NB4 (cell line): Measurements from ENCODE around the gene GALNT2.

Experiments used
- DNase-seq: peaks from one replicate; pipeline ENCODE4 v3.0.0; 2010; ENCODE audit warnings: low read depth
- H3K4me3 ChIP-seq: one replicate; pipeline ENCODE4 v1.5.1; 2011; ENCODE audit warnings: mild to moderate bottlenecking, low read depth, low read length, moderate library complexity
- MYC ChIP-seq: IDR thresholded peaks from 2 replicates; pipeline ENCODE4 v1.6.1; 2011; ENCODE audit warnings: low read depth, low read length
- POLR2A ChIP-seq: IDR thresholded peaks from 2 replicates; pipeline ENCODE4 v1.6.1; 2011; ENCODE audit warnings: mild to moderate bottlenecking; ENCODE audit not compliant: insufficient read length; ENCODE audit errors: extremely low read depth
- TF ChIP-seq, protein P1 (sequence below): IDR thresholded peaks from one replicate; pipeline ENCODE4 v1.5.1; 2012; ENCODE audit warnings: low read depth, low read length
- TF ChIP-seq, protein P2 (sequence below): IDR thresholded peaks from 2 replicates; pipeline ENCODE4 v1.6.1; 2011; ENCODE audit warnings: low read depth, low read length

GALNT2 gene

DNA sequence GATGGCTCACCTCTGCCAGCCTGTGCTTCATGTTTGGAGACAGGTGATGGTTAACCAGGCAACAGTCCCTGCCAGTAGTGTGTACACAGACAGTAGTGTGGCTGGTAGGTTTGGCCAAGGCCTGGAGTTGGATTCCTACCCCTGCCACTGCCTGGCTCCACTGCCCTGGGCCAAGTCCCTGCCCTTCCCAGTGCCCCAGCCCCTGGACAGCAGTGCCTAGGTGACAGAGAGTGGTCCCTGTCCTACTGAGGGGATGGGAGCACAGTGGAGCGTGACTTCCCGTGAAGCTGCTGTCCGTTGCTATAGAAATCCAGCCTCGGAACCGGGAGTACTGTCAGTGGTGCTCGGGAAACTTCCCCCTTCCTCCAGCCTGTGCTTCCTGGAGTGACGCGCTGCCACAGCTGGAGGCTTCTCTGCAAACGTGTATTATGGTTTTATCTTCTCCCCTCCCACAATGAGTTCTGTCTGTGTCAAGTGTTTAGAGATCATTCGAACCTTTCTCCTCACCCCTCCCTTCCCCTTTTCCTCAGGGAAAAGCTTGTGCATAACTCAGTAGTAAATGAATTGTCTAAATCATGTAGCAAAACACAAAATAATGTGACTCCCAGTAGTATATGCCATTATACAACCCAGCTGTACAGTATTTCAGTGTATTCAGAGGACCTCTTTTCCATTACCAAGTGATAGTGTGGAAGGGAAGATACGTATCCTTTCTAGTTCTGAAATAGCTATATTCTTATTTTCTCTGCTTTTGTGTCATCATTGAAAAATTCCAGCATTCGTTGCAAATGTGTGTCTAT lies 73.4 kb downstream of the GALNT2 start:
- no peak for DNase-seq
- TF ChIP-seq, protein P1, sequence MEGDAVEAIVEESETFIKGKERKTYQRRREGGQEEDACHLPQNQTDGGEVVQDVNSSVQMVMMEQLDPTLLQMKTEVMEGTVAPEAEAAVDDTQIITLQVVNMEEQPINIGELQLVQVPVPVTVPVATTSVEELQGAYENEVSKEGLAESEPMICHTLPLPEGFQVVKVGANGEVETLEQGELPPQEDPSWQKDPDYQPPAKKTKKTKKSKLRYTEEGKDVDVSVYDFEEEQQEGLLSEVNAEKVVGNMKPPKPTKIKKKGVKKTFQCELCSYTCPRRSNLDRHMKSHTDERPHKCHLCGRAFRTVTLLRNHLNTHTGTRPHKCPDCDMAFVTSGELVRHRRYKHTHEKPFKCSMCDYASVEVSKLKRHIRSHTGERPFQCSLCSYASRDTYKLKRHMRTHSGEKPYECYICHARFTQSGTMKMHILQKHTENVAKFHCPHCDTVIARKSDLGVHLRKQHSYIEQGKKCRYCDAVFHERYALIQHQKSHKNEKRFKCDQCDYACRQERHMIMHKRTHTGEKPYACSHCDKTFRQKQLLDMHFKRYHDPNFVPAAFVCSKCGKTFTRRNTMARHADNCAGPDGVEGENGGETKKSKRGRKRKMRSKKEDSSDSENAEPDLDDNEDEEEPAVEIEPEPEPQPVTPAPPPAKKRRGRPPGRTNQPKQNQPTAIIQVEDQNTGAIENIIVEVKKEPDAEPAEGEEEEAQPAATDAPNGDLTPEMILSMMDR, result no peak
- TF ChIP-seq MYC (no peak), POLR2A (no peak)
- TF ChIP-seq, protein P2, sequence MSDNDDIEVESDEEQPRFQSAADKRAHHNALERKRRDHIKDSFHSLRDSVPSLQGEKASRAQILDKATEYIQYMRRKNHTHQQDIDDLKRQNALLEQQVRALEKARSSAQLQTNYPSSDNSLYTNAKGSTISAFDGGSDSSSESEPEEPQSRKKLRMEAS, result no peak
- H3K4me3 ChIP-seq, result no peak overlapping the region

DNA sequence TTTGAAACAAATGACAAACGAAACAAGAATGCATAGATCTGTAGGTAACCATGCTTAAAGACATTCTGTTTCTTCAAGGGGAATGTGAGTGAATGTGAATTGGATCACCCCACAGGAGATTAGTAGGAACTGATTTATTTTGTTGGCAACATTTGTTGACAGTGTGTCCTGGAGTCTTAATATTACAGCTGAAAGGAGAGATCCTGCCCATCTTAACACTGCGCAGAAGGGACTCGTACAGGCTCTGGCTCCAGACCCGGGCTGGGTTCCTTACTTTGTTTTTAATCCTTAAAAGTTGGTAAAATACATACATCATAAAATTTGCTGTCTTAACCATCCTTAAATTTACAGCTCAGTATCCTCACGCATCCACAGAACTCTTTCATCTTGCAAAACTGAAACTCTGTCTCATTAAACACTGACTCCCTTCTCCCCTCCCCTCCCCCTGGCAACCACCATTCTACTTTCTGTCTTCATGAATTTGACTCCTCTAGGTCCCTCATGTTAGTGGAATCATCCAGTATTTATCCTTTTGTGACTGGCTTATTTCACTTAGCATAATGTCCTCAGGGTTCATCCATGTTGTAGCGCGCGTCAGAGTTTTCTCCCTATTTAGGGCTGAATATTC lies 74.1 kb downstream of the GALNT2 start:
- no peak for DNase-seq
- TF ChIP-seq, protein P2, result no peak
- no peak for TF ChIP-seq POLR2A
- TF ChIP-seq MYC, result no peak
- no peak overlapping the region for H3K4me3 ChIP-seq

DNA sequence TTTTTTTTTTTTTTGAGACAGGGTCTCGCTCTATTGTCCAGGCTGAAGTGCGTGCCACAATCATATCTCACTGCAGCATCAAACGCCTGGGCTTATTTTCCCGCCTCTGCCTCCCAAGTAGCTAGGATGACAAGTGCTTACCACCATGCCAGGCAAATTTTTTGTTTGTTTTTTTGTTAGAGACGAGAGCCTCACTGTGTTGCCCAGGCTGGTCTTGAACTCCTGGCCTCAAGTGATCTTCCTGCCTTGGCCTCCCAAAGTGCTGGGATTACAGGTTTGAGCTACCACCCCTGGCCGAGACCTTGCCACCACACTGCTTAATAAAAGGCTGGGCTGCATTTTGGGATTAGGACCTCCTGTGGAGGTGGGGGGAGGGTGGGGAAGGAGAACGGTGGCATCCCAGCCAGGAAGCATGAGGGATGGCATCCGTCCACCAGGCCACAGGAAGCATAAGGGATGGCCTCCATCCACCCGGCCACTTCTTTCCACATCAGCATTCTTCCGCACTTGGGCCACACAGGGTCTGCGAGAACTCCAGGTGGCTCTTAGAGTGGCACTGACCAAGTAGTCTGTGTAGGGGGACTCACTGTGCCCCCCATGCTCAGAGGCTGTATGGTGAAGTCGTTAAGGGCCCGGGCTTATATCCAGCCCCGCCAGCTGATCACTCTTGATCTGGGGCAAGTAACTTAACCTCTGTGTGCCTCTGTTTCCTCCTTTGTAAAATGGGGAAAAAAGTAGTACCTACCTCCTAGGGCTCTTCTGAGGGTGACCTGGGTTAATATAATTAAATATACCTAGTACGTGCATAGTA lies 75.0 kb downstream of the GALNT2 start:
- no peak for DNase-seq
- H3K4me3 ChIP-seq, result no peak overlapping the region
- TF ChIP-seq, protein P2, result no peak
- TF ChIP-seq POLR2A (no peak), MYC (no peak)
- TF ChIP-seq, protein P1, result no peak

DNA sequence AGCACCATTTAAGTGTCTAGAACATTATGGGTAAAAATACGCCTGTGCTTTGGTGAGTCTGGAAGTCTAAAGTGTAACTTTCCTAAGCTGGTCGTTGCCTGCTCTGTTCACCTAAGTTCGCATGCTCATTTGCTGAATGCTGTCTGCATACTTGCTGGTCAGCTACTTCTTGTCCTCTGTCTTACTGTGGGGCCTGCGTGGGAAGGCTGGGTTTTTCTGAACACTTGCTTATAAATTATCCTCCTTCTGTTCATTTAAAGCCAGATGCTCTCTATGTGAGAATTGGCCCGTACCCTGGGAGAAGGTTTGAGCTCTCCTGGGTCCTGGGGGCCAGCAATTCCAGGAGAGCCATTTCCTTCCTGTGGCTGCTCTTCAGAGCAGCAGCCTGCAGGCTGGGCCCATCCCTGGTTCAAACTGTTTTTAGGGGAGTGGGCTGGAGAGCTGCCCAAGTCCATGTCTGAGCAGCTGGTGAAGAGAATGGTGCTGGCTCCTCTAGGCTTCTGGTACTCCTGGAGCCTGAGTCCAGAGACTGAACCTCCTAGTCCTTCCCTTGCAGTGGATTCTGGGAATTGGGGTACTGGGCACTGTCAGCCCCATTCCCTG lies 75.7 kb downstream of the GALNT2 start:
- no peak for DNase-seq
- H3K4me3 ChIP-seq, result no peak overlapping the region
- TF ChIP-seq, protein P1, result no peak
- TF ChIP-seq, protein P2, result no peak
- TF ChIP-seq MYC (no peak), POLR2A (no peak)

DNA sequence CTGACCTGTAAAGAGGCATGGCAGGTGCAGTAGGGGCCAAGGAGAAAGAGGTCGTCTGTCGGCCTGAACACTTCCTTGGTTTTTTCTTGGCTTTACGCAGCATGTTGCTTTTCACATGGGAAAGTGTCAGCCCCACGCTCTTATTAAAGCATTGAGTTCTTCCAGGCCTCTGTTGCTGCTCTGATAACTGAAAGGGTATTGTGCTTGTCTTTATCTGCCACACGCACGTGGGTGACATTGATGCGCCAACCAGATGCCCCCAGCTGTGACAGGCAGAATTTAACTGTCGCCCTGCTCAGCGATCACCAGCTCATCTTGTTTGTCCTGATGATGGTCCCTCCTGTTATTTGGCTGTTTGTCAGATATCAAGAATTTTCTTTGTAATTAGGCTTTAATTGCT lies 76.5 kb downstream of the GALNT2 start:
- DNase-seq, result no peak

More for the DNA sequence above, 76.5 kb downstream of the GALNT2 start:
- TF ChIP-seq MYC (no peak), POLR2A (no peak)
- TF ChIP-seq, protein P2, result no peak
- TF ChIP-seq, protein P1, result no peak
- H3K4me3 ChIP-seq, result no peak overlapping the region
